HCT116 (cell line): ENCODE results near the gene FXYD6. TPM values are rescaled to one million over a fixed set of nuclear protein-coding genes. Genes with fewer than 3 reads are reported as not detected.

Experiments
- ATAC-seq: fragments of 200-7000 bp; cut with Tn5 transposase; 2 replicates; pipeline ENCODE4 v1.9.1; 2020; ENCODE audit warnings: mild to moderate bottlenecking, moderate library complexity
- BruUV-seq: library from RNA; stranded (reverse); fragments of 400-500 nt; replicated peaks from 2 replicates; lab custom pipeline; 2021; lab: Mats Ljungman, UMichigan
- CTCF ChIA-PET: fragments of 300-600 bp; sonication (Branson Sonifier 250); formaldehyde crosslinking; loops from one replicate; lab custom pipeline; 2021; ENCODE audit warnings: antibody characterized with exemption; lab: Charles Lee
- POLR2A ChIA-PET: fragments of 300-600, 350-600 bp; sonication (Branson Sonifier 250); formaldehyde crosslinking; loops from one replicate; lab custom pipeline; 2021; ENCODE audit warnings: antibody characterized with exemption; lab: Charles Lee
- RAD21 ChIA-PET, 2 experiments: fragments of 300-600 bp; sonication (Branson Sonifier 250); formaldehyde crosslinking; loops; one replicate each; lab custom pipeline; 2023; ENCODE audit warnings: low total read pairs in 2 of 2; ENCODE audit not compliant: uncharacterized antibody in 2 of 2, unreplicated experiment in 2 of 2, low non-redundant PET in 1 of 2; lab: Charles Lee
- DNase-seq: peaks from one replicate; pipeline ENCODE4 v3.0.0-alpha.2; 2010; ENCODE audit warnings: low read depth, low spot score
- H2AFZ ChIP-seq: fragments of 200-600 bp; shearing (Covaris generic), sonication (generic); 2 replicates; pipeline ENCODE4 v1.6.1; 2017; ENCODE audit warnings: low read depth, mixed run types, mixed read lengths, antibody characterized with exemption, low read length; ENCODE audit not compliant: poor library complexity, severe bottlenecking
- H3K27ac ChIP-seq: 2 replicates; pipeline ENCODE4 v1.5.1; 2012; ENCODE audit warnings: low read depth, low read length
- H3K27me3 ChIP-seq: fragments of 200-600 bp; sonication (generic); 2 replicates; pipeline ENCODE4 v1.6.1; 2016; ENCODE audit warnings: mixed run types, low read length, mixed read lengths; ENCODE audit not compliant: insufficient read depth
- H3K36me3 ChIP-seq, 2 experiments: fragments of 200-500 bp in 1 of 2; fragments of 200-600 bp in 1 of 2; sonication (Bioruptor generic) in 1 of 2; sonication (generic) in 1 of 2; 2 replicates each; pipeline versions ENCODE4 v1.5.1 to v1.6.1; 2014 to 2016; ENCODE audit warnings: low read length in 2 of 2, inconsistent platforms in 1 of 2, mixed read lengths in 1 of 2, mixed run types in 1 of 2; ENCODE audit not compliant: insufficient read depth in 2 of 2, control insufficient read depth in 1 of 2
- H3K4me1 ChIP-seq, 2 experiments: fragments of 200-600 bp in 1 of 2; sonication (generic) in 1 of 2; 2 replicates each; pipeline versions ENCODE4 v1.5.1 to v1.6.1; 2012 to 2017; ENCODE audit warnings: low read length in 2 of 2, inconsistent platforms in 1 of 2, mild to moderate bottlenecking in 1 of 2, mixed read lengths in 1 of 2, mixed run types in 1 of 2, moderate library complexity in 1 of 2; ENCODE audit not compliant: insufficient read depth in 2 of 2, control insufficient read depth in 1 of 2
- H3K4me2 ChIP-seq: fragments of 200-600 bp; sonication (generic); 2 replicates; pipeline ENCODE4 v1.6.1; 2017; ENCODE audit warnings: mixed run types, low read length, mixed read lengths
- H3K4me3 ChIP-seq, 2 experiments: fragments of 200-600 bp in 1 of 2; sonication (generic) in 1 of 2; replicated peaks in 1 of 2; 2 replicates each; pipeline ENCODE4 v1.5.1; 2011 to 2016; ENCODE audit warnings: low read length in 2 of 2, control low read depth in 1 of 2, low read depth in 1 of 2, mild to moderate bottlenecking in 1 of 2, mixed read lengths in 1 of 2, mixed run types in 1 of 2
- H3K79me2 ChIP-seq: fragments of 200-600 bp; sonication (generic); 2 replicates; pipeline ENCODE4 v1.6.1; 2017; ENCODE audit warnings: mild to moderate bottlenecking, mixed run types, low read length, moderate library complexity, mixed read lengths; ENCODE audit not compliant: insufficient read depth
- H3K9ac ChIP-seq: fragments of 200-600 bp; sonication (generic); 2 replicates; pipeline ENCODE4 v1.6.1; 2016; ENCODE audit warnings: low read length, mixed read lengths
- H3K9me2 ChIP-seq: fragments of 200-600 bp; sonication (generic), shearing (Covaris generic); 2 replicates; pipeline ENCODE4 v1.6.1; 2017; ENCODE audit warnings: mixed run types, mild to moderate bottlenecking, moderate library complexity; ENCODE audit not compliant: insufficient read depth
- H3K9me3 ChIP-seq, 2 experiments: fragments of 200-500 bp in 1 of 2; fragments of 200-600 bp in 1 of 2; sonication (Bioruptor generic) in 1 of 2; sonication (generic) in 1 of 2; 2 replicates each; pipeline ENCODE4 v1.6.1; 2014 to 2017; ENCODE audit warnings: low read length in 2 of 2, mixed read lengths in 2 of 2, inconsistent platforms in 1 of 2, low read depth in 1 of 2, mild to moderate bottlenecking in 1 of 2, mixed run types in 1 of 2, moderate library complexity in 1 of 2; ENCODE audit not compliant: control insufficient read depth in 1 of 2, insufficient read depth in 1 of 2
- H4K20me1 ChIP-seq: fragments of 200-600 bp; sonication (generic), shearing (Covaris generic); 2 replicates; pipeline ENCODE4 v1.6.1; 2017; ENCODE audit warnings: mixed run types, mild to moderate bottlenecking, moderate library complexity; ENCODE audit not compliant: insufficient read depth
- ATF3 ChIP-seq: IDR thresholded peaks from 2 replicates; pipeline ENCODE4 v1.6.1; 2012
- CEBPB ChIP-seq: IDR thresholded peaks from 2 replicates; pipeline ENCODE4 v1.6.1; 2012; ENCODE audit warnings: low read depth
- CTCF ChIP-seq, 3 experiments: fragments of 200-600 bp in 1 of 3; sonication (generic) in 1 of 3; IDR thresholded peaks in 2 of 3; conservative IDR thresholded peaks in 1 of 3; 2 replicates each; pipeline ENCODE4 v1.5.1; 2012 to 2017; ENCODE audit warnings: low read depth in 2 of 3, low read length in 2 of 3, antibody characterized with exemption in 1 of 3, borderline replicate concordance in 1 of 3, control low read depth in 1 of 3, mild to moderate bottlenecking in 1 of 3, mixed read lengths in 1 of 3, mixed run types in 1 of 3, moderate library complexity in 1 of 3; ENCODE audit not compliant: insufficient read depth in 1 of 3
- ELF1 ChIP-seq: IDR thresholded peaks from 2 replicates; pipeline ENCODE4 v1.6.1; 2012; ENCODE audit warnings: low read depth, borderline replicate concordance
- EZH2 ChIP-seq: fragments of 200-600 bp; sonication (generic); IDR thresholded peaks from 2 replicates; pipeline ENCODE4 v1.6.1; 2017; ENCODE audit warnings: antibody characterized with exemption, mixed run types
- JUND ChIP-seq: IDR thresholded peaks from 2 replicates; pipeline ENCODE4 v1.6.1; 2012
- SRF ChIP-seq: IDR thresholded peaks from 2 replicates; pipeline ENCODE4 v1.6.1; 2012; ENCODE audit warnings: low read depth
- TCF7L2 ChIP-seq: IDR thresholded peaks from 2 replicates; pipeline ENCODE4 v1.7.0; 2011; ENCODE audit warnings: borderline replicate concordance, inconsistent platforms; ENCODE audit not compliant: insufficient read depth, insufficient read length; ENCODE audit errors: extremely low read depth
- YY1 ChIP-seq: IDR thresholded peaks from 2 replicates; pipeline ENCODE4 v1.6.1; 2011; ENCODE audit warnings: low read length, low read depth, moderate library complexity, mild to moderate bottlenecking; ENCODE audit not compliant: insufficient replicate concordance; ENCODE audit errors: extremely low read depth
- ZFX ChIP-seq: fragments of 450-650 bp; IDR thresholded peaks from 2 replicates; pipeline ENCODE4 v1.6.1; 2017
- intact Hi-C: fragments of 100-400 bp; cut with micrococcal nuclease; formaldehyde crosslinking; loops from 2 replicates; pipeline ENCODE4 v1.10.0; 2022
- total RNA-seq: library from RNA; stranded (reverse); gene quantifications from one replicate; pipeline ENCODE4 v1.2.1, GENCODE V29; 2021; ENCODE audit not compliant: unreplicated experiment

The FXYD6 gene
- total RNA-seq, 1 experiment from 2014 or later = 2.5 TPM

- CTCF ChIA-PET = interaction anchor here (0.7 kb wide), 1 partner anchor 9 kb away, joined by 3 read pairs; no protein-coding TSS in a partner anchor
- RAD21 ChIA-PET = no interaction called here
- no peaks in the 10 kb centered on the region for H3K79me2 ChIP-seq
Observed at GRCh38 chr11:117835576-117835975, 40.9 kb downstream of the FXYD6 start.

GRCh38 chr11:117834838-117835443 lies 41.5 kb downstream of the FXYD6 start:
- ATAC-seq (no peak), DNase-seq (no peak)
- Histone ChIP-seq H3K4me1 (peaks cover 3 to 7% of the 10 kb centered on the region in 2 experiments; a peak in 2 of 4 replicates), H3K36me3 (no peaks in the 10 kb centered on the region), H4K20me1 (no peaks in the 10 kb centered on the region), H3K9ac (no peak overlapping the region), H3K4me2 (no peak overlapping the region), H3K9me2 (no peaks in the 10 kb centered on the region), H3K9me3 (no peaks in the 10 kb centered on the region), H3K27me3 (peaks cover 7% of the 10 kb centered on the region; the same call in 1 of the 2 replicates), H3K27ac (no peak overlapping the region), H3K79me2 (no peaks in the 10 kb centered on the region), H2AFZ (no peak overlapping the region), H3K4me3 (no peak overlapping the region)
- ChIA-PET CTCF (interaction anchor here (0.7 to 2.2 kb wide), 3 partner anchors 9 to 112 kb away, joined by 3 to 7 read pairs (median 3); no protein-coding TSS in a partner anchor), POLR2A (no interaction called here), RAD21 (interaction anchor here in 1 of 2 experiments (0.8 kb wide), 1 partner anchor 219 kb away, joined by 4 read pairs; no protein-coding TSS in a partner anchor)
- no TSS peak for BruUV-seq
- intact Hi-C loops = no loop called here
- TF ChIP-seq ELF1 = no peak
- TF ChIP-seq TCF7L2 = no peak
- TF ChIP-seq JUND = no peak
- TF ChIP-seq CTCF (IDR thresholded peaks at IDR 0.05 in 2 of 3, conservative IDR thresholded peaks at IDR 0.05 in 1 of 3; ENCODE audit: borderline replicate concordance in 1 of 3, insufficient read depth in 1 of 3, low read depth in 2 of 3, low read length in 2 of 3) = no peak
- no peak for TF ChIP-seq ATF3
- TF ChIP-seq ZFX = no peak
- TF ChIP-seq SRF = no peak
- TF ChIP-seq YY1 = no peak
- no peak for TF ChIP-seq EZH2
- TF ChIP-seq CEBPB = no peak

More at GRCh38 chr11:117835576-117835975, 40.9 kb downstream of the FXYD6 start:
- Histone ChIP-seq H3K27ac (no peak overlapping the region), H3K4me2 (no peak overlapping the region), H3K9me2 (no peaks in the 10 kb centered on the region), H3K4me3 (no peak overlapping the region), H3K9ac (no peak overlapping the region), H2AFZ (no peak overlapping the region), H4K20me1 (no peaks in the 10 kb centered on the region), H3K4me1 (peaks cover 3 to 7% of the 10 kb centered on the region in 2 experiments; a peak in 2 of 4 replicates), H3K9me3 (no peaks in the 10 kb centered on the region), H3K27me3 (peaks cover 7% of the 10 kb centered on the region; the same call in 1 of the 2 replicates), H3K36me3 (no peaks in the 10 kb centered on the region)
- TF ChIP-seq JUND = no peak
- no peak for DNase-seq
- intact Hi-C loops = no loop called here
- ATAC-seq = no peak
- BruUV-seq = no TSS peak
- POLR2A ChIA-PET = no interaction called here
